Subcutaneous adipose tissue (tissue), 4 donors: Measurements from ENCODE around the gene ITPK1. TPM values are rescaled to one million over a fixed set of nuclear protein-coding genes. Genes with fewer than 3 reads are reported as not detected.

Experiments used
- CTCF ChIP-seq: fragments of 450-650 bp; IDR thresholded peaks from one replicate; pipeline ENCODE4 v1.5.1; 2016; ENCODE audit warnings: low read depth, mild to moderate bottlenecking, control low read depth, antibody characterized with exemption, moderate library complexity
- total RNA-seq, 4 donors: library from RNA; depleted of rRNA; stranded (reverse); fragments of >200 nt; gene quantifications; one replicate each; pipeline ENCODE4 v1.1.0, GENCODE V29; 2016

ITPK1 gene
- total RNA-seq, 4 donors from 2014 or later = 53.4 to 109 (median 60.3) TPM

- no peak for TF ChIP-seq CTCF
Measured at GRCh38 chr14:92950773-92951172, 165.0 kb downstream of the ITPK1 start.

- no peak for TF ChIP-seq CTCF
Measured at GRCh38 chr14:92950193-92950540, 165.6 kb downstream of the ITPK1 start.

GRCh38 chr14:92949496-92950192 is 166.1 kb downstream of the ITPK1 start:
- TF ChIP-seq CTCF = no peak

- no peak for TF ChIP-seq CTCF
Measured at GRCh38 chr14:92948647-92949046, 167.1 kb downstream of the ITPK1 start.

- no peak for TF ChIP-seq CTCF
Measured at GRCh38 chr14:92946847-92947545, 168.7 kb downstream of the ITPK1 start.

- TF ChIP-seq CTCF = no peak
Measured at GRCh38 chr14:92945959-92946846, 169.5 kb downstream of the ITPK1 start.

- TF ChIP-seq CTCF = no peak
Measured at GRCh38 chr14:92945544-92945943, 170.2 kb downstream of the ITPK1 start.
